ENCODE measurements around the gene ORC5. TPM values are rescaled to one million over a fixed set of nuclear protein-coding genes. Genes with fewer than 3 reads are reported as not detected.

The ORC5 gene
- total RNA-seq, 3 donors from 2014 or later: 14.9 to 17.6 (median 15.5) TPM

- Histone ChIP-seq H3K4me1 (ENCODE audit: low read depth) (no peaks in the 10 kb centered on the region), H3K4me3 (no peak overlapping the region), H3K9me3 (no peaks in the 10 kb centered on the region), H3K36me3 (ENCODE audit: low read depth) (no peaks in the 10 kb centered on the region)
- intact Hi-C loops (cut with DNase I, micrococcal nuclease): no loop called here
- DNase-seq (no peak), ATAC-seq (no peak)
- TF ChIP-seq CTCF (IDR thresholded peaks at IDR 0.05): no peak
Observed at GRCh38 chr7:104112623-104113022, 95.2 kb downstream of the ORC5 start.

DNA sequence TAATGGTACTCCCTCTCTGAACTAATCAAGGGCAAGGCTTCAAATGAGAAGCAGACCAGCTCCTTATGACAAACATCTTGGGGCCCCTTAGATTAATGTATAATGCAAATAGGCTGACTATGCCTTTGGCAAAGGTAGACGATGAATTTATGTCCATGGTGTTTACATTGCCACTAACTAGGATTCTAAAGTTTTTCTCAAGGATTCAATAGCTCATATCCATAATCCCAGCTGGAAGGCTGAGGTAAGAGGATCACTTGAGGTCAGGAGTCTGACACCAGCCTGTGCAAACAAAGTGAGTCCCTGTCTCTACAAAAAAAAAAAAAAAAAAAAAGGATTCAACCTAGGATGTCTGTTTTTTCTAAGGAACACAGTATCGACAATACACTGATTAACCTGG, 96.5 kb downstream of the ORC5 start:
- DNase-seq (no peak), ATAC-seq (no peak)
- Histone ChIP-seq H3K4me1 (ENCODE audit: low read depth) (no peaks in the 10 kb centered on the region), H3K9me3 (no peaks in the 10 kb centered on the region), H3K4me3 (no peak overlapping the region), H3K36me3 (ENCODE audit: low read depth) (no peaks in the 10 kb centered on the region)
- intact Hi-C loops (cut with DNase I, micrococcal nuclease): no loop called here
- TF ChIP-seq CTCF (IDR thresholded peaks at IDR 0.05): no peak

- ATAC-seq (no peak), DNase-seq (no peak)
- Histone ChIP-seq H3K4me3 (no peak overlapping the region), H3K4me1 (ENCODE audit: low read depth) (no peaks in the 10 kb centered on the region), H3K9me3 (no peaks in the 10 kb centered on the region), H3K36me3 (ENCODE audit: low read depth) (no peaks in the 10 kb centered on the region)
- no peak for TF ChIP-seq CTCF (IDR thresholded peaks at IDR 0.05)
- intact Hi-C loops (cut with DNase I, micrococcal nuclease): no loop called here
Observed at GRCh38 chr7:104106108-104106905, 101.5 kb downstream of the ORC5 start.

GRCh38 chr7:104098890-104099289, 108.9 kb downstream of the ORC5 start:
- TF ChIP-seq CTCF (IDR thresholded peaks at IDR 0.05): no peak
- no peaks in the 10 kb centered on the region for H3K36me3 ChIP-seq (ENCODE audit: low read depth)
- H3K9me3 ChIP-seq: no peaks in the 10 kb centered on the region
- DNase-seq: no peak
- no peak for ATAC-seq
- H3K4me1 ChIP-seq (ENCODE audit: low read depth): no peaks in the 10 kb centered on the region
- intact Hi-C loops (cut with DNase I, micrococcal nuclease): no loop called here
- no peak overlapping the region for H3K4me3 ChIP-seq

DNA sequence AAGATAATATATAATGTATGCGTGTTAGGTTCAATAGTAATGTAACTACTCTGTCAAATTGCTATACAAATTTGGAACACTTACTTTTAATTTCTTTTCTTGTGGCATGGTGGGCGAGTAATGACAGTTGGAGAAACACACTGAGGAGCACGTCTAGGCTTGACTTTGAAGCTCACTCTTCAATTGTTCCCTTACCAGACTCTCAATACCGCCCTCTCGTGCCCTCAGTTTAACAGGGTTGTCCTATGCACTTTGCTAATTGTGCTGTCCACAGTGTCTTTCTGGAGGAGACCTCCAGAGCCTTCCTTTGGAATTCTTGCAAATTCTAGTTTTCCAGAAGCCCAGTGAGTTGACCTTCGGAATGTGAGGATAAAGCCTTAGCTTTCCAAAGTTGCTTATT, 111.1 kb downstream of the ORC5 start:
- intact Hi-C loops (cut with DNase I, micrococcal nuclease): no loop called here
- Histone ChIP-seq H3K4me3 (no peak overlapping the region), H3K9me3 (no peaks in the 10 kb centered on the region), H3K4me1 (ENCODE audit: low read depth) (no peaks in the 10 kb centered on the region), H3K36me3 (ENCODE audit: low read depth) (no peaks in the 10 kb centered on the region)
- DNase-seq: peak in 1 of 3 donors; percentile 5
- ATAC-seq: no peak
- TF ChIP-seq CTCF (IDR thresholded peaks at IDR 0.05): no peak
